Skeletal muscle satellite cell (primary cell): ENCODE measurements around the gene CKLF.

Experiments used
- H3K27me3 ChIP-seq: 2 replicates; pipeline ENCODE4 v1.7.0; 2013; ENCODE audit warnings: low read length; ENCODE audit not compliant: control insufficient read depth, insufficient read depth
- H3K36me3 ChIP-seq: 2 replicates; pipeline ENCODE4 v1.7.0; 2013; ENCODE audit warnings: mild to moderate bottlenecking, control low read depth, low read length; ENCODE audit not compliant: insufficient read depth
- H3K4me1 ChIP-seq: 2 replicates; pipeline ENCODE4 v1.7.0; 2013; ENCODE audit warnings: low read length; ENCODE audit not compliant: control insufficient read depth, insufficient read depth
- H3K4me2 ChIP-seq: 2 replicates; pipeline ENCODE4 v1.7.0; 2013; ENCODE audit warnings: mild to moderate bottlenecking, low read length
- H3K4me3 ChIP-seq: 2 replicates; pipeline ENCODE4 v1.7.0; 2013; ENCODE audit warnings: low read length
- H3K9ac ChIP-seq: 2 replicates; pipeline ENCODE4 v1.7.0; 2013; ENCODE audit warnings: mild to moderate bottlenecking, low read depth, low read length, moderate library complexity
- H3K9me3 ChIP-seq: replicated peaks from 2 replicates; pipeline ENCODE4 v1.7.0; 2013; ENCODE audit warnings: mild to moderate bottlenecking, control low read depth, low read length

CKLF gene

GRCh38 chr16:66578651-66579531, 26.5 kb downstream of the CKLF start, which contains the start of gene CMTM2:
Gene CMTM2, plus strand, starts transcription at chr16:66579463. Its CDS starts 145 bp downstream, at chr16:66579608.
- no peaks in the 10 kb centered on the region for H3K9me3 ChIP-seq
- H3K4me3 ChIP-seq: peak within 1 kb of the TSS; percentile 54
- no peak within 1 kb of the TSS for H3K9ac ChIP-seq
- H3K36me3 ChIP-seq: no peaks in the 10 kb centered on the region
- H3K4me2 ChIP-seq: peak within 1 kb of the TSS; percentile 72
- peaks cover 16% of the 10 kb centered on the region for H3K27me3 ChIP-seq
- peaks cover 35% of the 10 kb centered on the region for H3K4me1 ChIP-seq

GRCh38 chr16:66580605-66581209, 28.3 kb downstream of the CKLF start:
- peaks cover 31% of the 10 kb centered on the region for H3K4me1 ChIP-seq
- no peak overlapping the region for H3K4me3 ChIP-seq
- no peaks in the 10 kb centered on the region for H3K36me3 ChIP-seq
- H3K4me2 ChIP-seq: peak overlapping the region; percentile 5
- H3K27me3 ChIP-seq: peaks cover 16% of the 10 kb centered on the region
- H3K9me3 ChIP-seq: no peaks in the 10 kb centered on the region
- H3K9ac ChIP-seq: peak overlapping the region; percentile 2

DNA sequence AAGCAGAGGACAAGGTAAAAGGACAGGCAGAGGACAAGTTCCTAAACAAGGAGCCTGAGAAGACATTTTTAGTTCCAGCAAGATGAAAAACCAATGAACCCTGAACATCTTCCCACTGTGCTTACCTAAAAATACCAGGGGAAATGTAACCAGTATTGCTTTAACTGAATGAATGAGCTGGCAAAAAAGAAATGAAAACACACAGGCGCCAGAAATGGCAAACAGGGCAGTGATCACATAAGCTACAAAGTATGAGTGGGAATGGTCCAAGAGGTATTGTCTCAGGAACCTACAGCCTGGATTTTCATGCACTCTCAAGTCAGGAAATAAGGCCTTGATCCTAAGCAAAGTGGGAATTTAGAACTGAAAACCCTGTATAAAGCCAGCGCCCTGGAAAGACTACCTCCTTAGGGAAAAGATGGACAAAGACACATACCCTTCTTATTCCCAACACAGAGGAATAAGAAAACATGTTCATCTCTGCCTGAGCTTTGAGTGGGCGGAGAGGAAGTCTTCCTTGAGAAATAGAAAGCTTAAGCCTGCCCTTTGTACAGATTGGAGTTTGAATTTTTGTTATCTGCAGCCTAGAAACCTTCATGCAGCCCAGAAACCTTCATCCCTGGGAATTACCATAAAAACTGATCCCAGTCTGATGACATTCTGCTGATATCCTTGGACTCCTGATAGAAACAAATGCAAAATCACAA, 29.0 kb downstream of the CKLF start:
- Histone ChIP-seq H3K9me3 (no peaks in the 10 kb centered on the region), H3K36me3 (no peaks in the 10 kb centered on the region), H3K4me1 (peaks cover 31% of the 10 kb centered on the region), H3K4me3 (no peak overlapping the region), H3K4me2 (peak overlapping the region; percentile 31), H3K27me3 (peaks cover 16% of the 10 kb centered on the region), H3K9ac (peak overlapping the region; percentile 2)

GRCh38 chr16:66585481-66586239, 33.3 kb downstream of the CKLF start:
- Histone ChIP-seq H3K4me1 (peaks cover 12% of the 10 kb centered on the region), H3K4me3 (no peak overlapping the region), H3K36me3 (no peaks in the 10 kb centered on the region), H3K9me3 (no peaks in the 10 kb centered on the region), H3K27me3 (no peaks in the 10 kb centered on the region), H3K4me2 (no peak overlapping the region), H3K9ac (no peak overlapping the region)

DNA sequence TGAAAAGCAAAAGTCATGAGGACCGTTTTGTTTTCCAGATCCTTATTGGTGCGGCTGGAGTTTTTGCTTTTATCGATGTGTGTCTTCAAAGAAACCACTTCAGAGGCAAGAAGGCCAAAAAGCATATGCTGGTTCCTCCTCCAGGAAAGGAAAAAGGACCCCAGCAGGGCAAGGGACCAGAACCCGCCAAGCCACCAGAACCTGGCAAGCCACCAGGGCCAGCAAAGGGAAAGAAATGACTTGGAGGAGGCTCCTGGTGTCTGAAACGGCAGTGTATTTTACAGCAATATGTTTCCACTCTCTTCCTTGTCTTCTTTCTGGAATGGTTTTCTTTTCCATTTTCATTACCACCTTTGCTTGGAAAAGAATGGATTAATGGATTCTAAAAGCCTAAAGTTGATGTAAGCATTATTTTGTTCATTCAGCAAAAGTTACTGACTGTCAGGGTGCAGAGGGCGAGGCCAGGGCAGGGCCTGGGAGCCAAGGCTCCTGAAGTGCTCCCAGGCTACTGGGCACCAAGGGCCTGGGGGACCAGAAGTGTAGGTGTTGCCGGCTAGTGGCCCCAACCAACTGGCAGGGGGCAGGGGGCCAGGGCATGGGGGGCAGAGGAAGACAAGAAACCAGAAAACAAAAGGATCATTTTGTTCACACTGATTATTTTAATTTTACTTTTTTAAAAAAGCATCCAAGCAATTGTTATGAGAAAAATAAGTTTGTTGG, 35.7 kb downstream of the CKLF start:
- Histone ChIP-seq H3K9me3 (no peaks in the 10 kb centered on the region), H3K27me3 (peaks cover 5% of the 10 kb centered on the region), H3K4me2 (no peak overlapping the region), H3K9ac (no peak overlapping the region), H3K4me3 (no peak overlapping the region), H3K4me1 (no peaks in the 10 kb centered on the region), H3K36me3 (no peaks in the 10 kb centered on the region)

- H3K4me1 ChIP-seq: no peaks in the 10 kb centered on the region
- H3K4me3 ChIP-seq: no peak overlapping the region
Observed at GRCh38 chr16:66588981-66589713, 36.8 kb downstream of the CKLF start.

DNA sequence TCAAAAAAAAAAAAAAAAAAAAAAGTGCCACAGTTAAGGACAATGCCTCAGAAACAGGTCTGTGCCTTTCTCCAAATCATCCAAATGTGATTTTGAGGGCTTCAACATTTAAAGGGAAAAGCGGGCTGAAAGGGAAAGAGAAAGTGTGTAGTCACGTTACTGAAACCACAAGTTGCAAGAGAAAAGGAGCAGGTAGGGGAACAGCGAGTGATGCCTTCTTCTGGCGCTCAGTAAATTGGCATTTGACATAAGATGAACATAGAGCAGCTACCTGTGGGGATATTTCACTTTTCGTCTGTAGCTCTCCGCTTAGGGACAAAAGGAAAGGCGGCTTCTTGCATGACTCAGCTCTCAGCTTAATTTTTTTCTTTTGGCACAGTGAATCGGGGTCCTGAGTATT, 37.9 kb downstream of the CKLF start:
- Histone ChIP-seq H3K9me3 (no peaks in the 10 kb centered on the region), H3K27me3 (peaks cover 11% of the 10 kb centered on the region), H3K4me2 (no peak overlapping the region), H3K36me3 (no peaks in the 10 kb centered on the region), H3K9ac (no peak overlapping the region), H3K4me3 (no peak overlapping the region), H3K4me1 (no peaks in the 10 kb centered on the region)

More at GRCh38 chr16:66588981-66589713, 36.8 kb downstream of the CKLF start:
- Histone ChIP-seq H3K9me3 (no peaks in the 10 kb centered on the region), H3K36me3 (no peaks in the 10 kb centered on the region), H3K4me2 (no peak overlapping the region), H3K9ac (no peak overlapping the region), H3K27me3 (peaks cover 5% of the 10 kb centered on the region)

- H3K36me3 ChIP-seq: no peaks in the 10 kb centered on the region
- no peaks in the 10 kb centered on the region for H3K9me3 ChIP-seq
- no peak overlapping the region for H3K9ac ChIP-seq
- no peak overlapping the region for H3K4me2 ChIP-seq
- H3K4me3 ChIP-seq: no peak overlapping the region
- no peaks in the 10 kb centered on the region for H3K4me1 ChIP-seq
- H3K27me3 ChIP-seq: peaks cover 11% of the 10 kb centered on the region
Observed at GRCh38 chr16:66591018-66591417, 38.6 kb downstream of the CKLF start.

DNA sequence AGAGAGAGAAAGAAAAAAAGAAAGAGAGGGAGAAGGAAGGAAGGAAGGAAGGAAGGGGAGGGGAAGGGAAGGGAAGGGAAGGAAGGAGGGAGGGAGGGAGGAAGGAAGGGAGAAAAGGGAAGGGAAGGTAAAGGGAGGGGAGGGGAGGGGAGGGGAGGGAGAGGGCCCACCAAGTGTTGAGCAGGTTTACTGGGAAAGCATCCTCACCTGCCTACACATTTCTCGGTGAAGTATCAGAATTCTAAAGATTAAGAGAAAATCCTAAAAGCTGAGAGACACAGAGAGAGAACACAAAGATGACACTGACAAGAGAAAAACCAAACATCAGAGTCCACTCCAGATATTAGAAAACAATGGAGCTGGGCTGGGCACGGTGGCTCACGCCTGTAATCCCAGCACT, 39.9 kb downstream of the CKLF start:
- peaks cover 11% of the 10 kb centered on the region for H3K27me3 ChIP-seq
- H3K4me1 ChIP-seq: no peaks in the 10 kb centered on the region
- no peaks in the 10 kb centered on the region for H3K36me3 ChIP-seq
- no peak overlapping the region for H3K4me3 ChIP-seq
- no peak overlapping the region for H3K4me2 ChIP-seq
- H3K9me3 ChIP-seq: no peaks in the 10 kb centered on the region
- no peak overlapping the region for H3K9ac ChIP-seq

DNA sequence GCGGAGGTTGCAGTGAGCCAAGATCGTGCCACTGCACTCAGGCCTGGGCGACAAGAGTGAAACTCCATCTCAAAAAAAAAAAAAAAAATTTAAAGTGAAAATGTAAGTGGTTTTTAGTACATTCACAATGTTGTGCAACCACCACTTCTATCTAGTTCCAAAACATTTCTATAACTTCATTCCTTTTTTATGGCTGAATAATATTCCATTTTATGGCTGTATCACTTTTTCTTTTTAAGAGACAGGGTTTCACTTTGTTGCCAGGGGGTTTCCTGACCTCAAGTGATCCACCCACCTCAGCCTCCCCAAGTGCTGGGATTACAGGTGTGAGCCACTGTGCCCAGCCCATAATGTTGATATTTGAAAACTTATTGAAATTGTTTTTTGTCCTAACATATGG, 40.4 kb downstream of the CKLF start:
- H3K4me3 ChIP-seq: no peak overlapping the region
- H3K9me3 ChIP-seq: no peaks in the 10 kb centered on the region
- no peaks in the 10 kb centered on the region for H3K36me3 ChIP-seq
- no peaks in the 10 kb centered on the region for H3K4me1 ChIP-seq
- H3K4me2 ChIP-seq: no peak overlapping the region
- H3K27me3 ChIP-seq: peaks cover 11% of the 10 kb centered on the region
- H3K9ac ChIP-seq: no peak overlapping the region
